HEK293 (cell line): ENCODE results near the gene B4GALNT3.
A peak's percentile ranks its signal among the peaks of the same experiment; 100 is the strongest.

Experiments used
- CTCF ChIA-PET: fragments of 350-600 bp; formaldehyde crosslinking; extraction: SDS; loops from one replicate; lab custom pipeline; 2021; ENCODE audit warnings: antibody characterized with exemption; lab: Yijun Ruan, JAX
- POLR2A ChIA-PET: fragments of 300-600 bp; formaldehyde crosslinking; extraction: SDS; loops from one replicate; lab custom pipeline; 2020; ENCODE audit warnings: antibody characterized with exemption, inconsistent platforms; lab: Yijun Ruan, JAX
- H3K27ac ChIP-seq: fragments of 200-500 bp; sonication (Bioruptor generic); 2 replicates; pipeline ENCODE4 v1.5.1; 2014; ENCODE audit warnings: low read depth, low read length, control low read depth, inconsistent platforms; ENCODE audit errors: extremely low read depth
- H3K36me3 ChIP-seq, 2 experiments: fragments of 200-500 bp in 1 of 2; sonication (Bioruptor generic) in 1 of 2; 1 replicate in 1 of 2; 2 replicates in 1 of 2; pipeline ENCODE4 v1.5.1; 2014 to 2017; ENCODE audit warnings: inconsistent platforms in 2 of 2, low read length in 2 of 2; ENCODE audit not compliant: control insufficient read depth in 2 of 2, insufficient read depth in 1 of 2
- H3K4me1 ChIP-seq: fragments of 200-500 bp; sonication (Bioruptor generic); 2 replicates; pipeline ENCODE4 v1.5.1; 2014; ENCODE audit warnings: mild to moderate bottlenecking, low read length, inconsistent platforms; ENCODE audit not compliant: control insufficient read depth, insufficient read depth
- H3K4me3 ChIP-seq: 2 replicates; pipeline ENCODE4 v1.5.1; 2011; ENCODE audit warnings: low read depth, mild to moderate bottlenecking, control low read depth, low read length, moderate library complexity
- H3K9me3 ChIP-seq: fragments of 200-500 bp; sonication (Bioruptor generic); 2 replicates; pipeline ENCODE4 v1.5.1; 2014; ENCODE audit warnings: low read depth, low read length, inconsistent platforms; ENCODE audit not compliant: control insufficient read depth, insufficient read depth
- BCL11B ChIP-seq: fragments of 450-650 bp; formaldehyde crosslinking; IDR thresholded peaks from 2 replicates; pipeline ENCODE4 v1.5.1; 2016; ENCODE audit warnings: low read depth, missing biosample characterization, missing genetic modification characterization
- GLIS1 ChIP-seq: fragments of 450-650 bp; formaldehyde crosslinking; IDR thresholded peaks from 2 replicates; pipeline ENCODE4 v1.5.1; 2016; ENCODE audit warnings: missing biosample characterization, missing genetic modification characterization
- INSM2 ChIP-seq: fragments of 450-650 bp; formaldehyde crosslinking; IDR thresholded peaks from 2 replicates; pipeline ENCODE4 v1.5.1; 2016; ENCODE audit warnings: missing biosample characterization, missing genetic modification characterization
- KLF10 ChIP-seq: fragments of 450-650 bp; IDR thresholded peaks from 2 replicates; pipeline ENCODE4 v1.5.1; 2018; ENCODE audit warnings: missing biosample characterization, mild to moderate bottlenecking, missing genetic modification characterization
- OSR2 ChIP-seq: fragments of 450-650 bp; formaldehyde crosslinking; IDR thresholded peaks from 2 replicates; pipeline ENCODE4 v1.5.1; 2016; ENCODE audit warnings: missing biosample characterization, missing genetic modification characterization
- RBAK ChIP-seq: fragments of 450-650 bp; formaldehyde crosslinking; IDR thresholded peaks from 2 replicates; pipeline ENCODE4 v1.5.1; 2016; ENCODE audit warnings: missing biosample characterization, missing genetic modification characterization
- SP2 ChIP-seq: fragments of 450-650 bp; formaldehyde crosslinking; IDR thresholded peaks from 2 replicates; pipeline ENCODE4 v1.5.1; 2016; ENCODE audit warnings: missing biosample characterization, missing genetic modification characterization
- SP3 ChIP-seq: fragments of 450-650 bp; formaldehyde crosslinking; IDR thresholded peaks from 2 replicates; pipeline ENCODE4 v1.5.1; 2016; ENCODE audit warnings: missing biosample characterization, missing genetic modification characterization
- ZBTB1 ChIP-seq: fragments of 450-650 bp; formaldehyde crosslinking; IDR thresholded peaks from 2 replicates; pipeline ENCODE4 v1.5.1; 2016; ENCODE audit warnings: missing biosample characterization, missing genetic modification characterization
- ZBTB7A ChIP-seq: fragments of 450-650 bp; formaldehyde crosslinking; IDR thresholded peaks from 2 replicates; pipeline ENCODE4 v1.5.1; 2016; ENCODE audit warnings: low read depth, missing biosample characterization, missing genetic modification characterization
- ZBTB8A ChIP-seq: fragments of 450-650 bp; formaldehyde crosslinking; IDR thresholded peaks from 2 replicates; pipeline ENCODE4 v1.5.1; 2016; ENCODE audit warnings: missing biosample characterization, missing genetic modification characterization
- ZFP3 ChIP-seq: fragments of 450-650 bp; formaldehyde crosslinking; IDR thresholded peaks from 2 replicates; pipeline ENCODE4 v1.5.1; 2016; ENCODE audit warnings: low read depth, missing biosample characterization, missing genetic modification characterization
- ZFP41 ChIP-seq: fragments of 450-650 bp; formaldehyde crosslinking; IDR thresholded peaks from 2 replicates; pipeline ENCODE4 v1.5.1; 2016; ENCODE audit warnings: missing biosample characterization, missing genetic modification characterization, borderline replicate concordance
- ZNF10 ChIP-seq: fragments of 450-650 bp; formaldehyde crosslinking; IDR thresholded peaks from 2 replicates; pipeline ENCODE4 v1.5.1; 2017; ENCODE audit warnings: missing biosample characterization, missing genetic modification characterization
- ZNF138 ChIP-seq: fragments of 450-650 bp; formaldehyde crosslinking; IDR thresholded peaks from 2 replicates; pipeline ENCODE4 v1.5.1; 2016; ENCODE audit warnings: missing biosample characterization, missing genetic modification characterization, borderline replicate concordance
- ZNF274 ChIP-seq, 2 experiments: fragments of 200-500 bp in 1 of 2; fragments of 450-650 bp in 1 of 2; sonication (Bioruptor generic) in 1 of 2; formaldehyde crosslinking in 1 of 2; IDR thresholded peaks; 2 replicates each; pipeline versions ENCODE4 v1.5.1 to v1.6.1; 2014 to 2016; ENCODE audit warnings: borderline replicate concordance in 1 of 2, inconsistent platforms in 1 of 2, low read length in 1 of 2, missing biosample characterization in 1 of 2, missing genetic modification characterization in 1 of 2
- ZNF324 ChIP-seq: fragments of 450-650 bp; formaldehyde crosslinking; IDR thresholded peaks from 2 replicates; pipeline ENCODE4 v1.5.1; 2016; ENCODE audit warnings: missing biosample characterization, missing genetic modification characterization
- ZNF548 ChIP-seq: fragments of 450-650 bp; formaldehyde crosslinking; IDR thresholded peaks from 2 replicates; pipeline ENCODE4 v1.5.1; 2016; ENCODE audit warnings: missing biosample characterization, missing genetic modification characterization
- ZNF558 ChIP-seq: fragments of 450-650 bp; formaldehyde crosslinking; IDR thresholded peaks from 2 replicates; pipeline ENCODE4 v1.5.1; 2016; ENCODE audit warnings: missing biosample characterization, missing genetic modification characterization
- ZNF624 ChIP-seq: fragments of 450-650 bp; formaldehyde crosslinking; IDR thresholded peaks from 2 replicates; pipeline ENCODE4 v1.5.1; 2017; ENCODE audit warnings: missing biosample characterization, missing genetic modification characterization
- ZNF677 ChIP-seq: fragments of 450-650 bp; IDR thresholded peaks from 2 replicates; pipeline ENCODE4 v1.5.0; 2018; ENCODE audit warnings: missing biosample characterization, mild to moderate bottlenecking, missing genetic modification characterization, moderate library complexity
- ZNF707 ChIP-seq: fragments of 450-650 bp; formaldehyde crosslinking; IDR thresholded peaks from 2 replicates; pipeline ENCODE4 v1.5.1; 2016; ENCODE audit warnings: missing biosample characterization, missing genetic modification characterization
- ZNF776 ChIP-seq: fragments of 450-650 bp; formaldehyde crosslinking; IDR thresholded peaks from 2 replicates; pipeline ENCODE4 v1.5.0; 2017; ENCODE audit warnings: missing biosample characterization, missing genetic modification characterization, borderline replicate concordance
- ZNF777 ChIP-seq: fragments of 450-650 bp; formaldehyde crosslinking; IDR thresholded peaks from 2 replicates; pipeline ENCODE4 v1.5.1; 2017; ENCODE audit warnings: missing biosample characterization, missing genetic modification characterization, borderline replicate concordance
- ZNF843 ChIP-seq: fragments of 450-650 bp; formaldehyde crosslinking; IDR thresholded peaks from 2 replicates; pipeline ENCODE4 v1.5.1; 2016; ENCODE audit warnings: missing biosample characterization, missing genetic modification characterization
- TF ChIP-seq, protein P1 (sequence below): fragments of 450-650 bp; formaldehyde crosslinking; IDR thresholded peaks from 2 replicates; pipeline ENCODE4 v1.5.1; 2017; ENCODE audit warnings: missing biosample characterization, mild to moderate bottlenecking, missing genetic modification characterization, moderate library complexity
- TF ChIP-seq, protein P2 (sequence below): fragments of 450-650 bp; formaldehyde crosslinking; IDR thresholded peaks from 2 replicates; pipeline ENCODE4 v1.5.1; 2016; ENCODE audit warnings: missing biosample characterization, missing genetic modification characterization

B4GALNT3 gene

DNA sequence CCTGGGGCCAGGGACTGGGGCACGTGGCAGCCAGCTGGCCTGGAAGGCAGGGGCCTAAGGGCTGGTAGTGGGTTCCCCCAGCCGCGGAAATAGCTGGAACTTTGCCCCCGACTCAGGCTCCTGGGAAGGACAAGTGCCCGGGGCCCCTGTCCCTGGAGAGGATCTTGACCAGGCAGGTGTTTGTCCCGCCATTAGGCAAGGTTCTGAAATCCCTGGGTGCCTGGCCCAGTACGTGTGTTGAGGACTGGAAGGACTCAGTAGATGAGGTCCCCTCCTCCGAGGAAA, 94.2 kb downstream of the B4GALNT3 start:
- ChIA-PET POLR2A (no interaction called here), CTCF (interaction anchor here (0.6 to 1.4 kb wide), 4 partner anchors 39 to 827 kb away, joined by 3 to 10 read pairs (median 4); no protein-coding TSS in a partner anchor)
- no peak overlapping the region for H3K4me3 ChIP-seq

GRCh38 chr12:556498-556897, 96.8 kb downstream of the B4GALNT3 start:
- Histone ChIP-seq H3K9me3 (no peaks in the 10 kb centered on the region), H3K4me3 (no peak overlapping the region), H3K36me3 (peaks cover 0 to 25% of the 10 kb centered on the region in 2 experiments; a peak in 1 of 3 replicates), H3K4me1 (no peaks in the 10 kb centered on the region), H3K27ac (no peak overlapping the region)
- CTCF ChIA-PET, result interaction anchor here (2.0 to 3.0 kb wide), 2 partner anchors 9 to 114 kb away, joined by 11 to 15 read pairs; no protein-coding TSS in a partner anchor
- TF ChIP-seq ZNF324 (tag by site-specific recombination), result no peak
- peak; percentile 25; the same call in 1 of the 2 replicates for TF ChIP-seq GLIS1 (tag by site-specific recombination)
- POLR2A ChIA-PET, result no interaction called here

More for the DNA sequence above, 94.2 kb downstream of the B4GALNT3 start:
- Histone ChIP-seq H3K36me3 (peaks cover 0 to 38% of the 10 kb centered on the region in 2 experiments; a peak in 1 of 3 replicates), H3K9me3 (no peaks in the 10 kb centered on the region), H3K4me1 (no peaks in the 10 kb centered on the region), H3K27ac (no peak overlapping the region)
- TF ChIP-seq RBAK (tag by site-specific recombination), result no peak
- no peak for TF ChIP-seq SP2
- no peak for TF ChIP-seq ZNF707 (tag by site-specific recombination)
- TF ChIP-seq ZNF677 (tag by site-specific recombination), result no peak
- TF ChIP-seq ZFP3 (tag by site-specific recombination), result no peak
- TF ChIP-seq OSR2 (tag by site-specific recombination), result no peak
- TF ChIP-seq BCL11B (tag by site-specific recombination), result no peak
- no peak for TF ChIP-seq INSM2 (tag by site-specific recombination)
- no peak for TF ChIP-seq ZBTB8A (tag by site-specific recombination)
- TF ChIP-seq GLIS1 (tag by site-specific recombination), result no peak
- no peak for TF ChIP-seq ZFP41 (tag by site-specific recombination)
- no peak for TF ChIP-seq ZNF10
- no peak for TF ChIP-seq ZNF558 (tag by site-specific recombination)
- TF ChIP-seq ZNF777, result no peak
- TF ChIP-seq ZNF548 (tag by site-specific recombination), result no peak
- TF ChIP-seq ZNF274 (IDR thresholded peaks at IDR 0.05; ENCODE audit: low read length), result no peak
- no peak for TF ChIP-seq ZNF274 (tag by site-specific recombination; IDR thresholded peaks at IDR 0.05; ENCODE audit: borderline replicate concordance)
- TF ChIP-seq, protein P1, sequence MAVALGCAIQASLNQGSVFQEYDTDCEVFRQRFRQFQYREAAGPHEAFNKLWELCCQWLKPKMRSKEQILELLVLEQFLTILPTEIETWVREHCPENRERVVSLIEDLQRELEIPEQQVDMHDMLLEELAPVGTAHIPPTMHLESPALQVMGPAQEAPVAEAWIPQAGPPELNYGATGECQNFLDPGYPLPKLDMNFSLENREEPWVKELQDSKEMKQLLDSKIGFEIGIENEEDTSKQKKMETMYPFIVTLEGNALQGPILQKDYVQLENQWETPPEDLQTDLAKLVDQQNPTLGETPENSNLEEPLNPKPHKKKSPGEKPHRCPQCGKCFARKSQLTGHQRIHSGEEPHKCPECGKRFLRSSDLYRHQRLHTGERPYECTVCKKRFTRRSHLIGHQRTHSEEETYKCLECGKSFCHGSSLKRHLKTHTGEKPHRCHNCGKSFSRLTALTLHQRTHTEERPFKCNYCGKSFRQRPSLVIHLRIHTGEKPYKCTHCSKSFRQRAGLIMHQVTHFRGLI, result no peak

DNA sequence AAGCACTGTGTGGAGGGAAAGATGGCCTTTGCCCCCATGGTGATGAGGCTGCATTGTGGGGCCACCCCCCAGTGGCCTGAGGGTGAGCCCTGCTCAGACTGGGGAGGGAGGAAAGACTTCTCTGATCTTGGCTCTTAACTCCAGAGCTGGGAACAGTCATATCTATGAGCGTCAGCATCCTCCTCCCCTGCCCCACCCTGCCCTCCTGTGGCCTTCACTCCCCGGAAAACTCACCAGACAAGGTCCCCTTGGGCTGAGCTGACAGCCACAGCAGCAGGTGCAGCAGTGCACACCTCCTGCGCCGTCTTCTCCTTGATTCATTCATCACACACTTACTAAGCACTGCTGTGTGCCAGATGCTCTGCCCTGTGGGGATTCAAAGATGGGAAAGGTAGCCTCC, 98.8 kb downstream of the B4GALNT3 start:
- Histone ChIP-seq H3K4me3 (no peak overlapping the region), H3K27ac (no peak overlapping the region), H3K4me1 (no peaks in the 10 kb centered on the region), H3K36me3 (peaks cover 0 to 13% of the 10 kb centered on the region in 2 experiments; a peak in 1 of 3 replicates), H3K9me3 (no peaks in the 10 kb centered on the region)
- ChIA-PET CTCF (interaction anchor here (2.1 to 2.5 kb wide), 2 partner anchors 11 to 12 kb away, joined by 11 to 12 read pairs; no protein-coding TSS in a partner anchor), POLR2A (no interaction called here)
- TF ChIP-seq ZBTB7A (tag by site-specific recombination), result no peak
- TF ChIP-seq OSR2 (tag by site-specific recombination), result no peak
- TF ChIP-seq ZNF138 (tag by site-specific recombination), result no peak
- TF ChIP-seq ZNF776 (tag by site-specific recombination), result no peak
- no peak for TF ChIP-seq SP3 (tag by site-specific recombination)
- no peak for TF ChIP-seq ZNF777
- TF ChIP-seq, protein P2, sequence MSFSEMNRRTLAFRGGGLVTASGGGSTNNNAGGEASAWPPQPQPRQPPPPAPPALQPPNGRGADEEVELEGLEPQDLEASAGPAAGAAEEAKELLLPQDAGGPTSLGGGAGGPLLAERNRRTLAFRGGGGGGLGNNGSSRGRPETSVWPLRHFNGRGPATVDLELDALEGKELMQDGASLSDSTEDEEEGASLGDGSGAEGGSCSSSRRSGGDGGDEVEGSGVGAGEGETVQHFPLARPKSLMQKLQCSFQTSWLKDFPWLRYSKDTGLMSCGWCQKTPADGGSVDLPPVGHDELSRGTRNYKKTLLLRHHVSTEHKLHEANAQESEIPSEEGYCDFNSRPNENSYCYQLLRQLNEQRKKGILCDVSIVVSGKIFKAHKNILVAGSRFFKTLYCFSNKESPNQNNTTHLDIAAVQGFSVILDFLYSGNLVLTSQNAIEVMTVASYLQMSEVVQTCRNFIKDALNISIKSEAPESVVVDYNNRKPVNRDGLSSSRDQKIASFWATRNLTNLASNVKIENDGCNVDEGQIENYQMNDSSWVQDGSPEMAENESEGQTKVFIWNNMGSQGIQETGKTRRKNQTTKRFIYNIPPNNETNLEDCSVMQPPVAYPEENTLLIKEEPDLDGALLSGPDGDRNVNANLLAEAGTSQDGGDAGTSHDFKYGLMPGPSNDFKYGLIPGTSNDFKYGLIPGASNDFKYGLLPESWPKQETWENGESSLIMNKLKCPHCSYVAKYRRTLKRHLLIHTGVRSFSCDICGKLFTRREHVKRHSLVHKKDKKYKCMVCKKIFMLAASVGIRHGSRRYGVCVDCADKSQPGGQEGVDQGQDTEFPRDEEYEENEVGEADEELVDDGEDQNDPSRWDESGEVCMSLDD, result no peak
- no peak for TF ChIP-seq KLF10 (tag by site-specific recombination)
- no peak for TF ChIP-seq ZNF843 (tag by site-specific recombination)
- no peak for TF ChIP-seq ZBTB1 (tag by site-specific recombination)
- no peak for TF ChIP-seq ZNF624 (tag by site-specific recombination)
